Stimulated activated CD8-positive, alpha-beta memory T cell treated with anti-CD3 and anti-CD28 coated beads, Interleukin-15, amount 100 ng/mL, for 48 hours (primary cell): ENCODE results near the gene TPRA1.
"Not testable (repeated sequence)": the region's sequence is repeated elsewhere in the genome, so short reads cannot be mapped to it uniquely, and the experiment has no call there.

Experiments used
- DNase-seq, 2 donors: peaks; one replicate each; pipeline ENCODE4 v3.0.0-alpha.2; 2020; ENCODE audit warnings: low read depth in 2 of 2

TPRA1 gene

DNA sequence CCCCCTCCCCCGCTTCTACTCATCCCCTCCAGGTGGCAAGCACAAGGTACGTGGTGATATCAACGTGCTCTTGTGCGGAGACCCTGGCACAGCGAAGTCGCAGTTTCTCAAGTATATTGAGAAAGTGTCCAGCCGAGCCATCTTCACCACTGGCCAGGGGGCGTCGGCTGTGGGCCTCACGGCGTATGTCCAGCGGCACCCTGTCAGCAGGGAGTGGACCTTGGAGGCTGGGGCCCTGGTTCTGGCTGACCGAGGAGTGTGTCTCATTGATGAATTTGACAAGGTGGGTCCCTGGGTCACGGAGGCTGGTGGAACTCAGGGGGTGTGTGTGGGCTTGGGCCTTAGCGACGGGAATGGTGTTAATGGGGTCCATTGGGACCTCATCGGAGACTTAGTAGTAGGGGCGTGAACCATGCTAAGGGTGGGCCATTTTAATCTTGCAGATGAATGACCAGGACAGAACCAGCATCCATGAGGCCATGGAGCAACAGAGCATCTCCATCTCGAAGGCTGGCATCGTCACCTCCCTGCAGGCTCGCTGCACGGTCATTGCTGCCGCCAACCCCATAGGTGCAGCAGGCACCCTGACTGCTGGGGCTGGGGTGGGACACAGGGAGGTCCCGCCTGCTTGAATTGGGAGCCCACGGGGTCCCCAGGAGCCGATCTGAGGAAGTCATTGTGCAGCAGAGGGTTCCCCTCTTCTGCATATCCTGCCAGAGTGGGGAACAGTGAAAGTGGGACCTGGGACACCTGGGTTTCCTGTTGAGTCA lies 26.5 kb upstream of the TPRA1 start:
- DNase-seq: no peak

DNA sequence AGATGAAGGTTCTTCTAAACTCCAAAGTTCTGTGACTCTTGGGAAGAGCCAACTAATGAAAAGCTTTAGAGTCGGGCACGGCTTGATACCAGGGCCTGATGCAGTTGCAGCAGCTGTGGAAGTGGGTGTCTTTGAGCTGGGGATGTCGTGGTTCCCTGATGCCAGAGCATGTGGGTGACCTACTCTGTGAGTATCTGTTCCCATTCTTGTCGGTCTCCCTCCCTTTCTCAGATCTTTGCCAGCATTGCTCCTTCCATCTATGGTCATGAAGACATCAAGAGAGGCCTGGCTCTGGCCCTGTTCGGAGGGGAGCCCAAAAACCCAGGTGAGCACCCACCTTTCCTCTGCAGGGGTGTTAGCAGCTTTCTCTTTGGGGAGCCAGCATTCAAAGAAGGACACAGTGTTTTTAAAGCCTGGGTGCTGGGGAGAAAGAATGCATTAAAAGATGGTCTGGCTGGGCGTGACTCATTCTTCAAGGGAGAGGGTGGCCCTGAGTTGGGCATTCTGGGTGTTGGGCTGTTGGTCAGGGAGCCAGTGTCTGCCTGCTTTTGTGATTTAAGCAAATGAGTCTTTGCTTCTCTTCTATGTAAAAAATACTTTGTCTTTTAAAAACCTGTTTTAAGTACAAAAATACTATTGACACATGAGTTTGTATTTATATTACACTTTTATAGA lies 25.2 kb upstream of the TPRA1 start:
- no peak for DNase-seq

DNA sequence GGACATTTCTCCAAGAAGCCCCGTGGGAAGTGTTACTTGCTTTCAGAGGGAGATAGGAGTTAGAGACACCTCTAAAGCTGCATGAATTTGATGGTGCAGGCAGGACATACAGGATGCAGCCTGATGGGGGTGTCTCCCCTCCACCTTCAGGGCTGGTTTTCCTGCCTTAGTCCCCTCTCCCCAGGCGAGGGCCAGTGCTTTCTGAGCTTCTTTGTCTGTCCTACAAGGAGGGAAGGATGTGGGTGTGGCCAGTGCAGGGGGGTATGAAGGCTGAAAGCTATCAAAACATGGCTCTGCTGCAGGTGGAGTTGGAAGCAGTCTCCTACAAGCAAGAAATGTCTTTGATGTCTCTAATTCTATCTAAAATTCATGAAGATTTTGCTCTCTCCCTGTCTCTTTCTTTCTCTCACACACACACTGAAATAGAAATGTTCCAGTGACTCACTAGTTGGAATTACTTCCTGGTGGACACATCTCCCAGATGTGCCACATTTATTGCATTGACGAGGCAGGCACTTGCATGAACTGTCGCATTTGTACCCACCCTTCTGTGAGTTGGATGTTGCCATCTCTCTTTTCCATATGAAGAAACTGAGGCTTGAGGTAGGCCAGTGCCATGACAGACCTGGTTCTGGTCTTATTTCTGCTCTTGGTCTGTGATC lies 24.5 kb upstream of the TPRA1 start:
- no peak for DNase-seq

DNA sequence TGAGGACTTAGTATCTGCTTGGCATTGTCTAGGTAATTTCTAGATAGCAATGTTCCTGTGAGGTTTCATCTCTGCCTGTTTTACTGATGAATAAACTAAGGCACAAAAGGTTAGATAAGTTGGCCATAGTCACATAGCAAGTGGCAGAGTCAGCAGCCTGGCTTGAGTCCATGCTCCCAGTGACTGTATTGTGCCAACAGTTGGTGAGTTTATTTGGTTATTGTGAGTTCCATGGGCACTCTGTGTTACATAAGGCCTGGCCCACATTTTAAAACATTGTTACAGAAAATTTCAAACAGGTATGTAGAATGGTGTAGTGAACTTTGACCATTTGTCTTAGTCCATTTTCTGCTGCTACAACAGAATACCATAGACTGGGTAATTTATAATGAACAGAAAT lies 22.9 kb upstream of the TPRA1 start:
- no peak for DNase-seq

DNA sequence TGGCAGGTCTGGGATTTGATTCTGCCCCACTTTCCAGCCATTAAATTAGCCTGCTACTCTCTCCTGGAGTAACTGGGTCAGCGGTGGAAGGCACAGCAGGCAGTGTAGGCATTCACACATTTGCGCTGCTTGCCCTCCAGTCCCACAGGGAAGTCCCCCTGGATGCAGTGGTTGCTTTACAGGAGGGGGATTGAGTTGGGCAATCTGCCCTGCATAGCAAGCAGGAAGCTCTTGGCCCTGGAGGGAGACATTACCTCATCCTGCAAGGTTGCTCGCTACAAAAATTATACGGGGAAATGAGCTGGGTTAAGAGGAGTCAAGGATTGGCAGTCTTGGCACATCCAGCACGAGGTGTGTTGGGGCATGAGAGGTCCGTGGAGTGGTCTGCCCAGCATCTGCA lies 22.4 kb upstream of the TPRA1 start:
- no peak for DNase-seq

GRCh38 chr3:127611251-127611650 lies 20.7 kb upstream of the TPRA1 start:
- DNase-seq: no peak

DNA sequence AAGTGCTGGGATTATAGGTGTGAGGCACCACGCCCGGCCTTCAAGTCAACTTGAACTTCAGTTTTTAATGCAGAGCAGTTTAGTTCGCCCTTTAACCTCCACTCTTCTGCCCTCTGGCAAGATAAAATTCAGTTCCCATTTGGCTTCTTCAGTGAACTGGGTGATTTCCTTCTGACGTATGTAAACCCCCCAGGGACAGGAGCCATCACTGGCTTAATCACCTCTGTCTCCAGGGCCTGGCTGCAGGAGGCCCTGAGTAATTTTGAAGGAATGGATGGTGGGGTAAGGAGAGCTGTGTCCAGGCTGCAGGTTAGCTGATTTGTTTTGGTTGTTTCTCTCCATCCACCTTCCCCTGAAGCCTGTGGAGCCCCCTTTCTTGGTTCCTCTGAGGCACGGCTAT lies 19.6 kb upstream of the TPRA1 start:
- DNase-seq: no peak

DNA sequence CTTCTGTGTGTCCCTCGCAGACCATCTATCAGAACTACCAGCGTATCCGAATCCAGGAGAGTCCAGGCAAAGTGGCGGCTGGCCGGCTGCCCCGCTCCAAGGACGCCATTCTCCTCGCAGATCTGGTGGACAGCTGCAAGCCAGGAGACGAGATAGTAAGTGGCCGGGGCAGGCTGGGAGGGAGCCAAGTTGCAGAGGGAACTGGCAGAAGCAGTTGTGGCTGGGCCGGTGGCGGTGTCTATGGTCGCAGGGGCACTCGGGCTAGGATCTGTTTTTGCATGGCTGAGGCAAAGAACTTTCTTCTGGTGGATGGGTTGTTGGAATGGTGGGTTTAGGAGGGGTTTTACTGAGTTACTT lies 17.8 kb upstream of the TPRA1 start:
- DNase-seq: no peak

- no peak for DNase-seq
These were observed 17.3 kb upstream of the TPRA1 start for GRCh38 chr3:127607675-127608361.

- DNase-seq: no peak
These were observed 16.6 kb upstream of the TPRA1 start for GRCh38 chr3:127606981-127607595.

GRCh38 chr3:127606086-127606805 lies 15.7 kb upstream of the TPRA1 start:
- no peak for DNase-seq

- DNase-seq: not testable (repeated sequence)
These were observed 15.0 kb upstream of the TPRA1 start for GRCh38 chr3:127605547-127605946.

DNA sequence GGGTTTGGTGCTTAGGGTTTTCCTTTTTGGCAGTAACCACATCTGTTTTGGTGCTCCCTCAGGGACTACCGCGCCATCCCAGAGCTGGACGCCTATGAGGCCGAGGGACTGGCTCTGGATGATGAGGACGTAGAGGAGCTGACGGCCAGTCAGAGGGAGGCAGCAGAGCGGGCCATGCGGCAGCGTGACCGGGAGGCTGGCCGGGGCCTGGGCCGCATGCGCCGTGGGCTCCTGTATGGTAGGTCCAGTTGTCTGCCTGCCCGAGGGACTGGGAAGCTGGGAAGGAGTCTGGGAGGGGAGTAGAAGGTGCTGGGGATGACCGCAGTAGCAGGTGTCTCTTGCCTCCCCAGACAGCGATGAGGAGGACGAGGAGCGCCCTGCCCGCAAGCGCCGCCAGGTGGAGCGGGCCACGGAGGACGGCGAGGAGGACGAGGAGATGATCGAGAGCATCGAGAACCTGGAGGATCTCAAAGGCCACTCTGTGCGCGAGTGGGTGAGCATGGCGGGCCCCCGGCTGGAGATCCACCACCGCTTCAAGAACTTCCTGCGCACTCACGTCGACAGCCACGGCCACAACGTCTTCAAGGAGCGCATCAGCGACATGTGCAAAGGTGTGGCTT lies 14.1 kb upstream of the TPRA1 start:
- no peak for DNase-seq

DNA sequence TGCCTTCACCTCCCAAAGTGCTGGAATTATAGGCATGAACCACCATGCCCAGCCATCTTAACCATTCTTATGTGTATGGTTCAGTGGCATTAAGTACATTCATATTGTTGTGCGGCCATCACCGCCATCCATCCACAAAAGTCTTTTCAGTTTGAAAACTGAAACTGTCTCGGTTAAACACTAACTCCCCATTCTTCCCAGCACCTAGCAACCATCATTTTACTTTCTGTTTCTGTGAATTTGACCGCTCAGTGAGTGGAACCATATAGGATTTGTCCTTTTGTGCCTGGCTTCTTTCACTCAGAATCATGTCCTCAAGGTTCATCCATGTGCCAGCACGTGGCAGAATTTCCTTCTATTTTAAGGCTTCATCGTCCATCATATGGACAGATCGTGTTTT lies 13.5 kb upstream of the TPRA1 start:
- DNase-seq: no peak

GRCh38 chr3:127600749-127601456 lies 10.4 kb upstream of the TPRA1 start:
- DNase-seq: no peak

- DNase-seq: no peak
These were observed 8.5 kb upstream of the TPRA1 start for GRCh38 chr3:127598841-127599570.

DNA sequence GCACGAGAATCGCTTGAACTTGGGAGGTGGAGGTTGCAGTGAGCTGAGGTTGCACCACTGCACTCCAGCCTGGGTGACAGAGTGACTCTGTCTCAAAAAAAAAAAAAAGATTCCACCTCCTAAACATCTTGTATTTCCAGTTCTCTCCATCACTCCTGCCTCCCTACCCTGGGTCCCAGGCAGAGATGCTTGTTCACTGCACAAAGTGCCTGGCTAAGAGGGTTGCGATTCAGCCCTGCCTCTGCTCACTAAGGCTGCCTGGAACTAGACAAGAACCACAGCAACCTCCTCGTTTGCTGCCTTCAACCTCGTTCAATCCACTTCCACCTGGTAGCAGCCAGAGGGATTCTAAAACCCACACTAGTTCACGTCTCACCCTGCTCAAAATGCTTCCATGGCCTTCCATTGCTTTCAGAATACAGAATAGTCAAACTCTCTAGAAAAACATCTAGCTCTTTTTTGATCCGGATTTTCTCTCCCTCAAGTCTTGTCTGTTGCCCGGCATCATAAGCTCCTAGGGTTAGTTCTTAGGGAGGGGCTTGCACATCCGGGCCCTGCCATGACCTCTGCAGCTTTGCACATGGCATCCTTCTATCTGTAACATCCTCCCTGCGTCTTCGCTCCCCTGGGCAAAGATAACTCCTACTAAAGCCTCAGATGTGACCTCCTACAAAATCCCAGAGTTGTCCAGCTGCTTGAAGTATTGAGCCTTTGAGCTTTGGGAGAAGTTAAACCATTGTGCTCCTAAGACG lies 6.7 kb upstream of the TPRA1 start:
- DNase-seq: no peak

DNA sequence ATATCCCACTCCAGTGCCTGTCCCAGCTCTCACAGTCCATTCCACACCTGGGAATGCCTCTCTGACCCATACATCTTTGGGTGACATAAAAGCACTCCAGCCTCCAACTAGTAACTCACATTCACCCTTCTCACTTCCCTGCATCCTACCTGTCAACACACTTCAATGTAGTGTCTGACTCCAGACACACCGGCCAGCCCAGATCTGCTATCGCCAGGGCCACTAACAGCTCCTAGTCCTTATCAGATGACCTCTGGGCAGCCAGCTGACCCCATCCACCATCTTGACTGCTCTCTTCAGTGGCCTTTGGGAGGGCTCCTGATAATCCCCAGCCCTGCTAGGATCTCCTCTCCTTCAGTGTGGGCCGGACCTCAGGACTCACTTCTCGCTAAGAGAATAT lies 4.8 kb upstream of the TPRA1 start:
- no peak for DNase-seq

DNA sequence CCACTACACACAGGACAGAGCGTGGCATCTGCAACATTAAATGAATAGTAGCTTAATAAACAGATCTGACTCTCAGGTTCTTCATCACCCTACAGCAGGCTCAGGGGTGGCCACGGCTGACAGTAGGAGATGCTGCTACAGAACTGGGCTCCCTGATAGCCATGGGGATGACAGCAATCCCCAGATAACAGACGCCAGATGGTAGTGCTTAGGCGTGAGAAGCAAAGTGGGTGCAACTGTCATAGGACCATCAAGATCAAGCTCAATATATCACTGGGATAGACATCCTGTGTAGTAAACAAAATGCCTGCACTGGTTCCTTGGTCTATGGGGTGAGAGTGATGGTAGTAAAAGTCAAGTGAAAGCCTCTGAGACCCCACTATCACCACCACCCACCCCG lies 2.6 kb upstream of the TPRA1 start:
- DNase-seq: no peak
